G401 (cell line): ENCODE results near the gene FCGR3A. TPM values are rescaled to one million over a fixed set of nuclear protein-coding genes. Genes with fewer than 3 reads are reported as not detected.
"Not testable (repeated sequence)": the region's sequence is repeated elsewhere in the genome, so short reads cannot be mapped to it uniquely, and the experiment has no call there.

Experiments
- DNase-seq: peaks from one replicate; pipeline ENCODE4 v3.0.0-alpha.2; 2015; ENCODE audit warnings: low spot score
- in situ Hi-C: cut with HindIII; loops from 2 replicates; pipeline ENCODE4 v1.10.0; 2016; ENCODE audit warnings: low sequenced_read_pairs, mixed read lengths
- total RNA-seq: library from RNA; depleted of rRNA; stranded (reverse); fragments of >200 nt; shearing (Covaris generic); gene quantifications from 2 replicates; pipeline ENCODE4 v1.2.3, GENCODE V29; 2014

The FCGR3A gene
- total RNA-seq, 1 experiment from 2014 or later, result not detected

- DNase-seq, in situ Hi-C loops: not testable (repeated sequence)
These were observed 8.2 kb upstream of the FCGR3A start for GRCh38 chr1:161557506-161558450.

- DNase-seq, in situ Hi-C loops: not testable (repeated sequence)
These were observed 7.4 kb upstream of the FCGR3A start for GRCh38 chr1:161556990-161557389.

DNA sequence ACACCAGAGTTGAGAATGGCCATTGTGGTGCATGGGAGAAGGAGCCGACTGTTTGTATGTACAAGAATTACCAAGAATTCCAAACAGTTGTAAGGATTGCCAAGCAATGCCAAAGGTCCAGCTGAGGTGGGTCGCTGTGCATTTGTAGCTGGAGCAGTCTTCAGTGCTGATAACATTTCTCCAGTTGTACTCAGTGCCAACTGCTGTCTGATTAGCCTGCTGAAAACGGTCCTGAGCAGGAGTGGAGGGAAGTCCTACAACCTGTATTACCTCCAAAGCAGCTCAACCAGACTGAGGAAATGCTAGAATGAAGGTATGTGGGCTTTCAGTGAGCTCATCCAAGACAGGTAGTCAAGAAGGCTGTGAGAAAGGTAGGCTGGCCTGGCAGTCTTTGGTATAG, 6.5 kb upstream of the FCGR3A start:
- DNase-seq, in situ Hi-C loops: not testable (repeated sequence)

DNA sequence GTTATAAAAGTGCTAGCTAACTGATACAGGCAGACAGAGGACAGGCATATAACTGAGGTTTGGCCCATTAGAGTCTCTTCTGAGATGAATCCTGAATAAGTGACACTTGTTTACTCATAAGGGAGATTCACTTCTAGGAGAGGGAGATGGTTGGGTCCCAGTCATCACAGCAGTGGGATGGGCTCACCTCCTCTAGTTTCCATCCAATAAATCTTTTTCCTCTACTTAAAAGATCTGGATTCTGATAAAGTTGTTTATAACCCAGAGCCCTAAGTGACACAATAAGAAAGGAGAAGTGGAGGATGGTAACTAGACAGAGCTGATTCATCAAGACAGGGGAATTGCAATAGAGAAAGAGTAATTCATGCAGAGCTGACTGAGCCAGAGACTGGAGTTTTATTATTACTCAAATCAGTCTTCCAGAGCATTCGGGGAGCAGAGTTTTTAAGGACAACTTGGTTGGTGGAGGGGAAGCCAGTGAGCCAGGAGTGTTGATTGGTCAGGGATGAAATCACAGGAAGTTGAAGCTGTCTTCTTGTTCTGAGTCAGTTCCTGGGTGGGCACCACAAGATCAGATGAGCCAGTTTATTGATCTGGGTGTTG, 5.3 kb upstream of the FCGR3A start:
- in situ Hi-C loops, DNase-seq: not testable (repeated sequence)

DNA sequence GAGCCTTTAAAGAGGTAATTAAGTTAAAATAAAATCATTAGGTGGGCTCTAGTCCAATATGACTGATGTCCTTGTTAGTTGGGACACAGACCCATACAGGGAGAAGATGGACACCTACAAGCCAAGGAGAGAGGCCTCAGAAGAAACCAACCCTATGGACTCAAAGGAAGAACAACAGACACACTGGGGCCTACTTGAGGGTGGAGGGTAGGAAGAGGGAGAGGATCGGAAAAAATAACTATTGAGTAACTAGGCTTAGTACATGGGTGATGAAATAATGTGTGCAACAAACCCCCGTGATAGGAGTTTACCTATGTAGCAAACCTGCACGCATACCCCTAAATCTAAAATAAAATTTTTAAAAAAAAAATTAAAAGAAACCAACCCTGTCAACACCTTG, 4.7 kb upstream of the FCGR3A start:
- DNase-seq, in situ Hi-C loops: not testable (repeated sequence)

DNA sequence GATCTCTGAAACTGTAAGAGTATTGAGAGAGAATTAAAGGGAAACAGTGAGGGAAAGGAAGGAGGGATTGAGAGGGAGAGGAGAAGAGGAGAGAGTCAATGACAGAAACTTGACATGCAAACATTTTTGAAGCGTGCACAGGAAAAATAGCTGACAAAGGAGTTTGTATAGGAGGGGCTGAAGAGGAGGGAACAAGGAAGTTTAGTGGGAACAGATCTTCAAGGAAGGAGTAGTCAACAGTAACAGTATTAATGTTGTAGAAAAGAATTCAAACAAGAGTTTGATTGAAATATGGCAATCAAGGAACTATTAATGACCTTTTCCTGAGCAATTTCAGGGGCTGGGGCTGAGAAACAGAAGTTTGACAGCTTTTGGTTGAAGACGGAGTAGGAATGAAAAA, 4.0 kb upstream of the FCGR3A start:
- in situ Hi-C loops, DNase-seq: not testable (repeated sequence)

GRCh38 chr1:161550942-161551341, 1.3 kb upstream of the FCGR3A start:
- in situ Hi-C loops, DNase-seq: not testable (repeated sequence)

- DNase-seq, in situ Hi-C loops: not testable (repeated sequence)
These were observed 740 bp downstream of the FCGR3A start for GRCh38 chr1:161548749-161549406.

DNA sequence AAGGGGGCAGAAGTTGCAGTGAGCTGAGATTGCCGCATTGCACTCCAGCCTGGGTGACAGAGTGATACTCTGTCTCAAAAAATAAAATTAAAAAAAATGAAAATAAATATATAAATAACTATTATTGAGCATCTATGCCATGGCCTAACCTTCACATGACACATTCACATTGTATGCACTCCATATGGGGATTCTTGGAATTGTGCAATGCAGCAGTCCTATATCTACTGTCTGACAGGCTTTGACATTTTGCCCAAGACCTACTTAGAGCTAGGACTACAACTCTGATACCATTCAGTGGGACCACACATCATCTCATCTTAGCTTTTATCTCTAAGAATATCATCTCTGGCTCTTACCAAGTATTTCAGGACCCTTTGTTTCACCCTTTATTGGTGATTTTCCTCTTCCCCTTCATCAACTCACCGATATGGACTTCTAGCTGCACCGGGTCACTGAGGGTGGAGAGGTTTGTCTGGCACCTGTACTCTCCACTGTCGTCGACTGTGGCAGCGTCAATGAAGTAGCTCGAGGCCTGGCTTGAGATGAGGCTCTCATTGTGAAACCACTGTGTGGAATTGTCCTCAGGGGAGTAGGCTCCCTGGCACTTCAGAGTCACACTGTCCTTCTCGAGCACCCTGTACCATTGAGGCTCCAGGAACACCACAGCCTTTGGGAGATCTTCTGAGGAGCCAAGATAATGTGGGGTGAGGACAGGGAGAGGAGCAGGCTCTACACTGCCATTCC, 1.4 kb downstream of the FCGR3A start:
- DNase-seq, in situ Hi-C loops: not testable (repeated sequence)

DNA sequence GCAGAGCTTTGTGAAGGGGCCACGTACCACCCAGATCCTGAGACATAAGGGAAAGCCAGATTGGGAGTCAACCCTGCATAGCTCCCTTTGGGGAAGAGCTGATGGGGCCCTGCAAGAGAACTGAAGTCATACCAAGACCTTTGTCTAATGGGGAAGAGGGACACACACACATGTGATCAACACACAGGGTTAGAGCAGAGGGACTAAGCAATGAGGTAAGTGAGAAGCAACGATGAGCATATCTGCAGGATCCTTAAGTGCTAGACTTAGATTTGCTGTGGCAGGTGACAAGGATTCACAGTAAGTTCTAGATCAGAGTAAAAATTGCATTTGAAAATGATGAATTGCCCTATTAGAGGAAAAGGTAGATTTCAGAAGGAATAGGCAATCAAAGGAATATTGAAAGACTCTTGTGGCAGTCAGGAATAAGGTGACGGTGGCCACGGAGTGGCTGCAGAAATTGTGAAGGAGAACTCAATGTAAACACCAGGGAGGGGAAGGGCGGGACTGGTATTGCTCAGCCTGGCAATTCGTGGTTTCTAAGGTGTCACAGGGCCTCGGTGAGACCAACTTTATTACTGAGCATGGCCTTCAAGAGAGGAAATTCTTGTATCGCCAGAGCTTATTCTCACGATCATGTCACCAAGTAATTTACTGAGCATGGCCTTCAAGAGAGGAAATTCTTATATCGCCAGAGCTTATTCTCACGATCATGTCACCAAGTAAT, 4.5 kb downstream of the FCGR3A start:
- in situ Hi-C loops, result not testable (repeated sequence)

DNA sequence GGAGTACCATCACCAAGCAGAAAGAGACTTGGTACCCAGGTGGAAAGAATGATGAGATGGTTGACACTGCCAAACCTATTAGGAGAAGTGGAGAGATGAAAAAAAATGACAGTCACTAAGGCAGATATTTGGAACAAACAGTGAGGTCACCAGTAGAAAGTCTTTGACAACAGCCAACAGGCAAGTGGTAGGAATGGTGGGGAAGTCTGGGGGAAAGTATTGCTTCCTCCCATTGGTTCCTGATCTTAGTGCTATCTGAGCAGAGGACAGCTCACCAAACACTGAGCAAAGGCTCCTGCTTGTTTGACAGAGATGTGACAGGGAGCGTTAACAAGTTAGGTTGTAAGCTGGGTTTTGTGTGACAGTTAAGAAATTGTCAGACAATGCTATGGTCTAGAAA, 6.5 kb downstream of the FCGR3A start:
- DNase-seq, in situ Hi-C loops: not testable (repeated sequence)

More for the DNA sequence above, 4.5 kb downstream of the FCGR3A start:
- not testable (repeated sequence) for DNase-seq

- DNase-seq, in situ Hi-C loops: not testable (repeated sequence)
These were observed 7.5 kb downstream of the FCGR3A start for GRCh38 chr1:161542091-161542559.

DNA sequence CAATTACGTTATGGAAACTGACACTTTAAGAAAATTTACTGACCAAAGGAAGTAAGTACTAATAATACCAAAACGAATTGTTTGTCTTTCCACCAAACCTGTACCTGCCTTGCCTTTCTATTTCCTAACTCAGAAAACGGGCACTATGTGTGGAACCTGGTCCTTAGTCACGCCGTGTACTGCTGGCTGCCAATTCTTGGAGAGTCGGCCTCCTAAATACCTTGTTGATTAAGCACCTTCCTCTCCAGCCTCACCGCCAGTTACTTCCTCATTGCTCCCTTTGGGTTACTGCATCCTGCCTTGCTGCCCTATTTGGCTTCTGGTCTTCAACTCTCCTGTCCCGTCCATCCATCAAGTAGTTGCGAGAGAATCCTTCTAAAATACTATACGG, 9.1 kb downstream of the FCGR3A start:
- DNase-seq, in situ Hi-C loops: not testable (repeated sequence)

- in situ Hi-C loops, result not testable (repeated sequence)
- peak; percentile 86 for DNase-seq
These were observed 9.7 kb downstream of the FCGR3A start for GRCh38 chr1:161539731-161540569.

GRCh38 chr1:161538925-161539479, 10.6 kb downstream of the FCGR3A start:
- DNase-seq, in situ Hi-C loops: not testable (repeated sequence)

DNA sequence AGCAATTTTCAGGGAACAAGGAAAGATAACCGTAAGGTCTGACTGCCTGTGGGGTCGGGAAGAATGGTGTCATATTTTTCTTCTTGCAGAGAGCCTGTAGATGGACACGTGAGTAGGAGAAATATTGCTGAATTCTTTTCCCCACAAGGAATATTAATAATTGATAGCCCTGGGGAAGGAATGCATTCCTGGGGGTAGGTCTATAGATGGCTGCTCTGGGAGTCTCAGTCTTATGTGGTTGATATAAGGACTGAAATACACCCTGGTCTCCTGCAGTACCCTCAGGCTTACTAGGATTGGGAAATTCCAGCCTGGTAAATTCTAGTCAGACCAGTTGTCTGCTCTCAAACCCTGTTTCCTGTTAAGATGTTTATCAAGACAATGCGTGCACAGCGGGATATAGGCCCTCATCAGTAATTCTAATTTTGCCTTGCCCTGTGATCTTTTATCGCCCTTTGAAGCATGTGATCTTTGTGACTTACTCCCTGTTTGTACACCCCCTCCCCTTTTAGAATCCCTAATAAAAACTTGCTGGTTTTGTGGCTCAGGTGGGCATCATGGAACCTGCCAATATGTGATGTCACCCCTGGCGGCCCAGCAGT, 12.4 kb downstream of the FCGR3A start:
- in situ Hi-C loops, DNase-seq: not testable (repeated sequence)
